Coronary artery (tissue), 2 donors: ENCODE data around the gene IL3RA.

Source experiments
- DNase-seq: peaks from one replicate; pipeline ENCODE4 v3.0.0-alpha.2; 2017; ENCODE audit warnings: low spot score
- H3K27ac ChIP-seq, 2 donors: fragments of 200-600 bp; sonication (generic); one replicate each; pipeline ENCODE4 v1.5.1; 2016 to 2019
- H3K4me3 ChIP-seq: fragments of 200-600 bp; sonication (generic); 2 replicates; pipeline ENCODE4 v1.5.1; 2016; ENCODE audit warnings: mild to moderate bottlenecking, moderate library complexity
- CTCF ChIP-seq: fragments of 200-600 bp; sonication (generic); IDR thresholded peaks from one replicate; pipeline ENCODE4 v1.5.1; 2019; ENCODE audit warnings: antibody characterized with exemption

IL3RA gene

GRCh38 chrX:1391370-1391706, 54.8 kb downstream of the IL3RA start:
- no peak for TF ChIP-seq CTCF
- Histone ChIP-seq H3K4me3 (peak overlapping the region; percentile 96), H3K27ac (peak overlapping the region; percentile 81 to 98)
- DNase-seq, result no peak

- DNase-seq, result peak; percentile 99
- H3K4me3 ChIP-seq, result peak within 1 kb of the TSS; percentile 96
- TF ChIP-seq CTCF, result no peak
- H3K27ac ChIP-seq, result peak within 1 kb of the TSS; percentile 93 to 98
These were observed 55.3 kb downstream of the IL3RA start, which contains the start of gene SLC25A6 for GRCh38 chrX:1391707-1392375. Gene SLC25A6, minus strand, starts transcription at chrX:1392113. Its CDS starts 104 bp downstream, at chrX:1392009.

- peak overlapping the region; percentile 93 to 98 for H3K27ac ChIP-seq
- peak overlapping the region; percentile 96 for H3K4me3 ChIP-seq
- no peak for TF ChIP-seq CTCF
- DNase-seq, result peak; percentile 87
These were observed 55.9 kb downstream of the IL3RA start for GRCh38 chrX:1392376-1393068.

- Histone ChIP-seq H3K27ac (no peak overlapping the region), H3K4me3 (no peak overlapping the region)
- TF ChIP-seq CTCF, result no peak
- DNase-seq, result no peak
These were observed 57.5 kb downstream of the IL3RA start for GRCh38 chrX:1393871-1394615.

GRCh38 chrX:1394731-1395501, 58.3 kb downstream of the IL3RA start:
- Histone ChIP-seq H3K4me3 (no peak overlapping the region), H3K27ac (no peak overlapping the region)
- no peak for DNase-seq
- no peak for TF ChIP-seq CTCF

GRCh38 chrX:1395646-1396216, 59.1 kb downstream of the IL3RA start:
- no peak overlapping the region for H3K4me3 ChIP-seq
- TF ChIP-seq CTCF, result no peak
- H3K27ac ChIP-seq, result no peak overlapping the region
- DNase-seq, result no peak
